Renal cortical epithelial cell (primary cell): Measurements from ENCODE around the gene CLEC4F. TPM values are rescaled to one million over a fixed set of nuclear protein-coding genes. Genes with fewer than 3 reads are reported as not detected.
"Not testable (repeated sequence)": the region's sequence is repeated elsewhere in the genome, so short reads cannot be mapped to it uniquely, and the experiment has no call there.

Source experiments
- DNase-seq: peaks from one replicate; pipeline ENCODE4 v3.0.0-alpha.2; 2011; ENCODE audit warnings: low read depth
- total RNA-seq: library from RNA; depleted of rRNA; stranded (reverse); fragments of >200 nt; gene quantifications from 2 replicates; pipeline ENCODE4 v1.2.3, GENCODE V29; 2014

CLEC4F gene
- total RNA-seq, 1 donor from 2014 or later = not detected

GRCh38 chr2:70827388-70827787 lies 7.0 kb upstream of the CLEC4F start:
- no peak for DNase-seq

- no peak for DNase-seq
Measured at GRCh38 chr2:70826696-70827350, 6.4 kb upstream of the CLEC4F start.

- DNase-seq = no peak
Measured at GRCh38 chr2:70823249-70823648, 2.9 kb upstream of the CLEC4F start.

- DNase-seq = no peak
Measured at GRCh38 chr2:70822843-70823242, 2.4 kb upstream of the CLEC4F start.

GRCh38 chr2:70817284-70817954 lies 3.0 kb downstream of the CLEC4F start:
- no peak for DNase-seq

GRCh38 chr2:70816726-70817125 lies 3.7 kb downstream of the CLEC4F start:
- DNase-seq = no peak

GRCh38 chr2:70808983-70809958 lies 11.1 kb downstream of the CLEC4F start:
- DNase-seq = no peak

GRCh38 chr2:70807828-70808118 lies 12.6 kb downstream of the CLEC4F start:
- DNase-seq = no peak

- DNase-seq = no peak
Measured at GRCh38 chr2:70807102-70807827, 13.1 kb downstream of the CLEC4F start.

- no peak for DNase-seq
Measured at GRCh38 chr2:70806620-70807019, 13.8 kb downstream of the CLEC4F start.

GRCh38 chr2:70806013-70806412 lies 14.4 kb downstream of the CLEC4F start:
- DNase-seq = no peak

GRCh38 chr2:70801607-70802263 lies 18.7 kb downstream of the CLEC4F start:
- DNase-seq = no peak

- no peak for DNase-seq
Measured at GRCh38 chr2:70799706-70800105, 20.7 kb downstream of the CLEC4F start.

- DNase-seq = not testable (repeated sequence)
Measured at GRCh38 chr2:70797996-70798395, 22.4 kb downstream of the CLEC4F start.

- DNase-seq = no peak
Measured at GRCh38 chr2:70797506-70797905, 22.9 kb downstream of the CLEC4F start.

- no peak for DNase-seq
Measured at GRCh38 chr2:70796262-70796661, 24.1 kb downstream of the CLEC4F start.

GRCh38 chr2:70795164-70795995 lies 25.0 kb downstream of the CLEC4F start:
- no peak for DNase-seq

GRCh38 chr2:70793450-70793849 lies 26.9 kb downstream of the CLEC4F start:
- DNase-seq = no peak

- no peak for DNase-seq
Measured at GRCh38 chr2:70790136-70790828, 30.1 kb downstream of the CLEC4F start, which contains the start of gene FIGLA. Gene FIGLA, minus strand, starts transcription at chr2:70790643. Its CDS starts 5 bp downstream, at chr2:70790638.
